Effector memory CD8-positive, alpha-beta T cell (primary cell): Measurements from ENCODE around the gene SYT7.

Experiments
- ATAC-seq: fragments of 150-1000 bp; cut with Tn5 transposase; replicated peaks from 2 replicates; pipeline ENCODE4 v1.10.0; 2021; ENCODE audit warnings: mild to moderate bottlenecking, moderate library complexity
- DNase-seq, 3 experiments: peaks; one replicate each; pipeline ENCODE4 v3.0.0; 2021
- H3K27ac Mint-ChIP-seq, 2 donors: one replicate each; pipeline ENCODE4 v1.8.0; 2022; ENCODE audit warnings: mild to moderate bottlenecking in 2 of 2, mixed read lengths in 2 of 2, moderate library complexity in 2 of 2
- H3K27me3 Mint-ChIP-seq, 2 donors: one replicate each; pipeline ENCODE4 v1.8.0; 2022; ENCODE audit warnings: mixed read lengths in 2 of 2
- H3K36me3 Mint-ChIP-seq: one replicate; pipeline ENCODE4 v1.8.0; 2022; ENCODE audit warnings: mild to moderate bottlenecking, moderate library complexity, mixed read lengths; ENCODE audit not compliant: insufficient read depth
- H3K4me1 Mint-ChIP-seq, 2 donors: one replicate each; pipeline ENCODE4 v1.8.0; 2022; ENCODE audit warnings: low read depth in 2 of 2, mixed read lengths in 2 of 2
- H3K4me3 Mint-ChIP-seq, 2 donors: one replicate each; pipeline ENCODE4 v1.8.0; 2022; ENCODE audit warnings: mild to moderate bottlenecking in 2 of 2, mixed read lengths in 2 of 2, moderate library complexity in 2 of 2
- H3K9me3 Mint-ChIP-seq, 2 donors: one replicate each; pipeline ENCODE4 v1.8.0; 2022; ENCODE audit warnings: mixed read lengths in 2 of 2

The SYT7 gene

GRCh38 chr11:61513143-61513765, 67.6 kb downstream of the SYT7 start:
- Mint-ChIP-seq H3K9me3 (no peaks in the 10 kb centered on the region), H3K4me1 (peaks cover 7 to 9% of the 10 kb centered on the region in 2 donors), H3K4me3 (no peak overlapping the region), H3K36me3 (no peaks in the 10 kb centered on the region), H3K27me3 (peaks cover 40 to 71% of the 10 kb centered on the region in 2 donors), H3K27ac (no peak overlapping the region)
- DNase-seq (no peak), ATAC-seq (no peak)

DNA sequence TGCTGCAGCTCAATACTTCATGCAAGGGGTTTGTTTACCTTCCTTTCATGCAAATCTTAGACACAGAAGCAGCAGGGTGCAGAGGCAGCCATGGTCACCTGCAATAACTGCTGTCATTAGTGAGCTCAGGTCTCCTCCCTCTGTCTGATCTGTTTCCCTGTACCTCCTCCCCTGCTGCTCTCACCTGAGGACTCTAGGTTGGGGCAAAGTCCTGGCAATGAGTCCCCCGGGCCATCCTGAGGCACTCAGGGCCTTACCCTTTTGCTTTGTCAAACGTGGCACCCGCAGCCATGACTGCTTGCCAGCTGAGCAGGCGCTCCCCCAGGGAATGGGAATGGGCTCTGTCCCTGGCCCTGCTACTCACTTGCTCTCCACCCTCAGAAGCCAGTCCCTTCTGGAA, 68.4 kb downstream of the SYT7 start:
- peaks cover 7 to 16% of the 10 kb centered on the region in 2 donors for H3K4me1 Mint-ChIP-seq
- H3K36me3 Mint-ChIP-seq = no peaks in the 10 kb centered on the region
- no peak for DNase-seq
- ATAC-seq = no peak
- H3K4me3 Mint-ChIP-seq = no peak overlapping the region
- H3K27ac Mint-ChIP-seq = no peak overlapping the region
- peaks cover 44 to 74% of the 10 kb centered on the region in 2 donors for H3K27me3 Mint-ChIP-seq
- no peaks in the 10 kb centered on the region for H3K9me3 Mint-ChIP-seq

- DNase-seq (no peak), ATAC-seq (no peak)
- Mint-ChIP-seq H3K9me3 (no peaks in the 10 kb centered on the region), H3K27ac (no peak overlapping the region), H3K27me3 (peaks cover 41 to 74% of the 10 kb centered on the region in 2 donors), H3K36me3 (no peaks in the 10 kb centered on the region), H3K4me1 (peaks cover 0 to 9% of the 10 kb centered on the region in 2 donors), H3K4me3 (peak overlapping the region; percentile 5 to 30)
Measured at GRCh38 chr11:61511383-61511782, 69.5 kb downstream of the SYT7 start.

DNA sequence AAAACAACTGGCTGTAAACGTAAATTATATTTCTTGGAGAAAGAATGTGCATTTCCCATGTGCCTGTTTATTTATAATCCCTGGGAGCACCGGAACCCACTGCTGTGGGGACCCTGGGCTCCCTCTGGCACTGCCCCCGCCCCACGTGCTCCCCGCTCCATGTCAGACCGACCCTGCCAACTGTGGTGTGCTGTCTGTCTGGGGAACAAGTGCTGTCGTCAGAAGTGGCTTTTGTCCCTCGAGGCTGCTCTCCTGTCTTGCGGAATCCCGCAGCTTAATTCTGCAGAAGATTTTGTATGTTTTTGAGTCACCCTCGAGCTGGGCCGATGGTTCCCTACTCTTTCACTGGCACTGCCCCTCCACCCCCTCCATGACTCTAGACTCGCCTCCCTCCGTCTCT, 69.9 kb downstream of the SYT7 start:
- Mint-ChIP-seq H3K4me1 (peaks cover 0 to 9% of the 10 kb centered on the region in 2 donors), H3K27me3 (peaks cover 45 to 76% of the 10 kb centered on the region in 2 donors), H3K36me3 (no peaks in the 10 kb centered on the region), H3K27ac (no peak overlapping the region), H3K9me3 (no peaks in the 10 kb centered on the region), H3K4me3 (peak overlapping the region; percentile 5 to 30)
- no peak for ATAC-seq
- no peak for DNase-seq

GRCh38 chr11:61510166-61510919, 70.5 kb downstream of the SYT7 start:
- H3K4me3 Mint-ChIP-seq = peak overlapping the region in 1 of 2 donors; percentile 46
- no peaks in the 10 kb centered on the region for H3K36me3 Mint-ChIP-seq
- ATAC-seq (no peak), DNase-seq (no peak)
- peaks cover 51 to 82% of the 10 kb centered on the region in 2 donors for H3K27me3 Mint-ChIP-seq
- no peak overlapping the region for H3K27ac Mint-ChIP-seq
- H3K9me3 Mint-ChIP-seq = no peaks in the 10 kb centered on the region
- peaks cover 0 to 9% of the 10 kb centered on the region in 2 donors for H3K4me1 Mint-ChIP-seq

DNA sequence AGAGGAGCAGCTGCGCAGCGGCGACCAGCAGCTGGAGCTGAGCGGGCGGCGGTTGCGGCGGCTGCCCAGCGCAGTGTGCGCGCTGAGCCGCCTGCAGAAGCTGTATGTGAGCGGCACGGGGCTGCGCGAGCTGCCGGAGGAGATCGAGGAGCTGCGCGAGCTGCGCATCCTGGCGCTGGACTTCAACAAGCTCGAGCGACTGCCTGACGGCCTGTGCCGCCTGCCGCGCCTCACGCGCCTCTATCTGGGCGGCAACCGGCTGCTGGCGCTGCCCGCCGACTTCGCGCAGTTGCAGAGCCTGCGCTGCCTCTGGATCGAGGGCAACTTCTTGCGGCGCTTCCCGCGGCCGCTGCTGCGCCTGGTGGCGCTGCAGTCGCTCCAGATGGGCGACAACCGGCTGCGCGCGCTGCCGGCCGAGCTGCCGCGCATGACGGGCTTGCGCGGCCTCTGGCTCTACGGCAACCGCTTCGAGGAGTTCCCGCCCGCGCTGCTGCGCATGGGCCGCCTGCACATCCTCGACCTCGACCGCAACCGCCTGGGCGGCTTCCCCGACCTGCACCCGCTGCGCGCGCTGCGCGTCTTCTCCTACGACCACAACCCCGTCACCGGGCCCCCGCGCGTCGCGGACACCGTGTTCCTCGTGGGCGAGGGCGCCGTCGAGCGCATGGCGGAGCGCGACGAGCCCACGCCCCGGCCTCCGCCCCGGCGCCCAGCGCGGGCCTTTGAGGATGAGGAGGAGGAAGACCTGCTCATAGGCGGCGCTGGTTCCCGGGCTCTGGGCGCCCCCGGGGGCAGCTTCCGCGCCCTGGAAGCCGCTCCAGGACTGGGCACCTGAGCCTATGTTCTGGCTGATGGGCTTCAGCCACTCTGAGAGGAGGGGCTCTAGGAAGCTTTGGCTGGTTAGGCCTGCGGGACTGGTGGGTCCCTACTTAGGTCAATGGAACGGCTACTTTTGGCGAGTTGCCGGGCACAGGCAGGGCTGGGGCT, 71.5 kb downstream of the SYT7 start:
- H3K4me3 Mint-ChIP-seq = peak overlapping the region; percentile 46 to 47
- H3K27me3 Mint-ChIP-seq = peaks cover 61 to 87% of the 10 kb centered on the region in 2 donors
- H3K4me1 Mint-ChIP-seq = peaks cover 0 to 9% of the 10 kb centered on the region in 2 donors
- no peaks in the 10 kb centered on the region for H3K9me3 Mint-ChIP-seq
- no peaks in the 10 kb centered on the region for H3K36me3 Mint-ChIP-seq
- DNase-seq (peak; percentile 12 to 37 (median 17)), ATAC-seq (peak; percentile 79)
- no peak overlapping the region for H3K27ac Mint-ChIP-seq

- Mint-ChIP-seq H3K4me1 (peaks cover 0 to 9% of the 10 kb centered on the region in 2 donors), H3K27me3 (peaks cover 61 to 87% of the 10 kb centered on the region in 2 donors), H3K4me3 (peak within 1 kb of the TSS; percentile 48 to 70)
Measured at GRCh38 chr11:61507962-61508861, 72.7 kb downstream of the SYT7 start, which contains the start of gene LRRC10B. LRRC10B (plus strand) TSS chr11:61508749; CDS start chr11:61508999, 250 bp downstream.

DNA sequence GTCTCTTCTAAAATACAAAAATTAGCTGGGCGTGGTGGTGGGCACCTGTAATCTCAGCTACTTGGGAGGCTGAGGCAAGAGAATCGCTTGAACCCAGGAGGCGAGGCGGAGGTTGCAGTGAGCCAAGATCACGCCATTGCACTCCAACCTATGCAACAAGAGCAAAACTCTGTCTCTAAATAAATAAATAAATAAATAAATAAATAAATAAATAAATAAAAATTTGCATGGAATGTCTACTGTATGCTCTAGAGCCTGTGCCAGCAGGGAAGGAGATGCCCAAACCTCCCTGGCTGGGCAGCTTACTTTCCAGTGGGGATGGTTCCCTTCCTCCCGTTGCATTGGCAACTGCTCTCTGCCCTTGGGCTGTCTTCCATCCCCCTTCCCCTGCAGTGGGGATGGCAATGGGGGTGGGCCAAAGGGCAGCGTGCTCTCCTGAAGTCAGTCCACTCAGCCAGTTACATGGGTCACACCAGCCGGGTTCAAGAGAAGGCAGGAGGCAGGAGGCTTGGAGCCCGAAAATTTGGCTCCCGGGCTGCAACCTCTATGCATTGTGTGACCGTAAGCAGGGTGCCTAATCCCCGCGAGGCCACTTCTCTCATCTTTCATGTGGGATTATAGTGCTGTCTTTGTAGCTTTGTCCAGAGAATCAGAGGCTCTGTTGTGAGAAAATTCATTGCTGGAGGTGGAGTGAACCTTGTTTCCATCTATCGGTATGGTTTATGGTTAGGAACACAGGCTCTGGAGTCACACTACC, 73.7 kb downstream of the SYT7 start:
- Mint-ChIP-seq H3K36me3 (no peaks in the 10 kb centered on the region), H3K27me3 (peaks cover 52 to 85% of the 10 kb centered on the region in 2 donors), H3K27ac (no peak overlapping the region), H3K4me3 (peak overlapping the region in 1 of 2 donors; percentile 70), H3K4me1 (peaks cover 0 to 9% of the 10 kb centered on the region in 2 donors), H3K9me3 (no peaks in the 10 kb centered on the region)
- DNase-seq (no peak), ATAC-seq (no peak)

More at GRCh38 chr11:61507962-61508861, 72.7 kb downstream of the SYT7 start, which contains the start of gene LRRC10B:
- H3K27ac Mint-ChIP-seq = no peak within 1 kb of the TSS
- peak; percentile 23 for ATAC-seq
- no peak for DNase-seq
- H3K36me3 Mint-ChIP-seq = no peaks in the 10 kb centered on the region
- no peaks in the 10 kb centered on the region for H3K9me3 Mint-ChIP-seq

GRCh38 chr11:61505640-61506155, 75.2 kb downstream of the SYT7 start:
- ATAC-seq = no peak
- DNase-seq = no peak
- no peak overlapping the region for H3K27ac Mint-ChIP-seq
- H3K4me3 Mint-ChIP-seq = no peak overlapping the region
- peaks cover 44 to 71% of the 10 kb centered on the region in 2 donors for H3K27me3 Mint-ChIP-seq
- H3K9me3 Mint-ChIP-seq = no peaks in the 10 kb centered on the region
- peaks cover 0 to 9% of the 10 kb centered on the region in 2 donors for H3K4me1 Mint-ChIP-seq
- no peaks in the 10 kb centered on the region for H3K36me3 Mint-ChIP-seq

- no peaks in the 10 kb centered on the region for H3K36me3 Mint-ChIP-seq
- DNase-seq (no peak), ATAC-seq (no peak)
- no peaks in the 10 kb centered on the region for H3K9me3 Mint-ChIP-seq
- no peak overlapping the region for H3K4me3 Mint-ChIP-seq
- peaks cover 38 to 65% of the 10 kb centered on the region in 2 donors for H3K27me3 Mint-ChIP-seq
- H3K27ac Mint-ChIP-seq = no peak overlapping the region
- peaks cover 0 to 9% of the 10 kb centered on the region in 2 donors for H3K4me1 Mint-ChIP-seq
Measured at GRCh38 chr11:61505106-61505505, 75.8 kb downstream of the SYT7 start.

DNA sequence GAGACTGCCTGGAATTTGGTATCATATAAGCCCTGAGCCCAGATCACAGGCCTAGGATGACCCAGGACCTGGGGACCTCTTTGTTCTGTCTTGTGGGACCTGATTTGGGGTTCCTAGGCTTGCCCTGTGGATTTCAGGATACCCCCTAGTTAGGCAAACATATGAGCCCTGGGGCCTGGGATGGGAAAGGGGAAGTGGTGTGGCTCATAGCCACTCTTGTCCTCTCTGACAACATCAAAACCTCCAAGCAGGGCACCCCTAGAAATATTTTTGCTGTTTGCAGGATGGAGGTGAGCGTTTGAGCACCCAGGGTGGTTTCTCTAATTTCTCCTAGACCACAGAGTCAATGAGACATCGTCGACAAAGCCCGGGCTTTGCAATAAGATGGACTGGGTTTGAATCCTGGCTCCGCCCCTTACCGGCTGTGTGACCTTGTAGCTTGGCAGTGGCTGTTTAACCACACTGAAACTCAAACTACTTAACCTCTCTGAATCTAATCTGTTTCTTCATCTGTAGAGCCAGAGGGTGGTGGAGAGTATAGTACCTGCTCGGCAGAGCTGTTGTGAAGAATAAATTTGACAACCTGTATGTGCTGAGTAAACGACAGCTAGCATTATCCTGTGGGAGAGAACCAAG, 77.6 kb downstream of the SYT7 start:
- ATAC-seq (no peak), DNase-seq (no peak)
- Mint-ChIP-seq H3K27me3 (peaks cover 35 to 59% of the 10 kb centered on the region in 2 donors), H3K4me3 (no peak overlapping the region), H3K9me3 (no peaks in the 10 kb centered on the region), H3K36me3 (no peaks in the 10 kb centered on the region), H3K4me1 (peaks cover 0 to 8% of the 10 kb centered on the region in 2 donors), H3K27ac (no peak overlapping the region)
